Measurements from ENCODE around the gene TBC1D22A. TPM values are rescaled to one million over a fixed set of nuclear protein-coding genes. Genes with fewer than 3 reads are reported as not detected.

The TBC1D22A gene
- total and polyA plus RNA-seq, 8 donors: 12.0 to 17.6 (median 15.3) TPM

GRCh38 chr22:47197773-47198500 lies 435.5 kb downstream of the TBC1D22A start:
- no peaks in the 10 kb centered on the region for H3K27me3 ChIP-seq
- H3K9me3 ChIP-seq: no peaks in the 10 kb centered on the region
- ATAC-seq (no peak), DNase-seq (no peak), FAIRE-seq (no peak)
- no peaks in the 10 kb centered on the region for H3K36me3 ChIP-seq
- H3K4me1 ChIP-seq: peaks cover 0 to 8% (median 3%) of the 10 kb centered on the region in 3 donors
- intact Hi-C loops (cut with DNase I): no loop called here
- TF ChIP-seq, protein P1, sequence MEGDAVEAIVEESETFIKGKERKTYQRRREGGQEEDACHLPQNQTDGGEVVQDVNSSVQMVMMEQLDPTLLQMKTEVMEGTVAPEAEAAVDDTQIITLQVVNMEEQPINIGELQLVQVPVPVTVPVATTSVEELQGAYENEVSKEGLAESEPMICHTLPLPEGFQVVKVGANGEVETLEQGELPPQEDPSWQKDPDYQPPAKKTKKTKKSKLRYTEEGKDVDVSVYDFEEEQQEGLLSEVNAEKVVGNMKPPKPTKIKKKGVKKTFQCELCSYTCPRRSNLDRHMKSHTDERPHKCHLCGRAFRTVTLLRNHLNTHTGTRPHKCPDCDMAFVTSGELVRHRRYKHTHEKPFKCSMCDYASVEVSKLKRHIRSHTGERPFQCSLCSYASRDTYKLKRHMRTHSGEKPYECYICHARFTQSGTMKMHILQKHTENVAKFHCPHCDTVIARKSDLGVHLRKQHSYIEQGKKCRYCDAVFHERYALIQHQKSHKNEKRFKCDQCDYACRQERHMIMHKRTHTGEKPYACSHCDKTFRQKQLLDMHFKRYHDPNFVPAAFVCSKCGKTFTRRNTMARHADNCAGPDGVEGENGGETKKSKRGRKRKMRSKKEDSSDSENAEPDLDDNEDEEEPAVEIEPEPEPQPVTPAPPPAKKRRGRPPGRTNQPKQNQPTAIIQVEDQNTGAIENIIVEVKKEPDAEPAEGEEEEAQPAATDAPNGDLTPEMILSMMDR (IDR thresholded peaks at IDR 0.05): no peak
- WGBS, 2 donors: 86% methylated on average over 25 of the region's 25 CpGs
- H3K4me3 ChIP-seq: no peak overlapping the region
- no peak overlapping the region for H3K27ac ChIP-seq

GRCh38 chr22:47198801-47199251 lies 436.4 kb downstream of the TBC1D22A start:
- WGBS, 2 donors: 89 to 90% methylated on average over 19 of the region's 19 CpGs
- H3K9me3 ChIP-seq: no peaks in the 10 kb centered on the region
- no peak overlapping the region for H3K4me3 ChIP-seq
- intact Hi-C loops (cut with DNase I): no loop called here
- no peaks in the 10 kb centered on the region for H3K36me3 ChIP-seq
- TF ChIP-seq, protein P1 (IDR thresholded peaks at IDR 0.05): no peak
- H3K4me1 ChIP-seq: peaks cover 0 to 8% (median 3%) of the 10 kb centered on the region in 3 donors
- FAIRE-seq (no peak), DNase-seq (no peak), ATAC-seq (no peak)
- H3K27me3 ChIP-seq: no peaks in the 10 kb centered on the region
- H3K27ac ChIP-seq: no peak overlapping the region

- ATAC-seq (no peak), FAIRE-seq (no peak), DNase-seq (peak in 1 of 6 donors; percentile 55)
- H3K4me3 ChIP-seq: no peak overlapping the region
- intact Hi-C loops (cut with DNase I): no loop called here
- no peaks in the 10 kb centered on the region for H3K9me3 ChIP-seq
- WGBS, 2 donors: 79 to 82% methylated on average over 33 of the region's 33 CpGs
- H3K27me3 ChIP-seq: no peaks in the 10 kb centered on the region
- H3K36me3 ChIP-seq: no peaks in the 10 kb centered on the region
- no peak overlapping the region for H3K27ac ChIP-seq
- peaks cover 0 to 8% (median 3%) of the 10 kb centered on the region in 3 donors for H3K4me1 ChIP-seq
- TF ChIP-seq, protein P1 (IDR thresholded peaks at IDR 0.05): no peak
Observed at GRCh38 chr22:47199261-47199978, 437.0 kb downstream of the TBC1D22A start.

DNA sequence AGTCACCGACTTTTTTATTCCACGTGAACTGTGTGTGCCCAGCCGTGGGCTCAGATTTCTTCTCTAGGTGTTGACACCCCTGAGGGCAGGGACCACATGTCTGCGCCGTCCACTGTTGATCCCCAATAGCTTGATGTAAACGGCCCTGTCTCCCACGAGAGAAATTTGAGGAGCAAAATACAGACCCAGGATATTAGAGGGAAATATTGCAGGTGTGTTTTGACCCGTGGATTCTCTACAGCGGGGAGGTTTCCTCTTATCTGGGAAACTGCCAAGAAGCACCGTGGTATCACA lies 437.5 kb downstream of the TBC1D22A start:
- no peak overlapping the region for H3K27ac ChIP-seq
- no peaks in the 10 kb centered on the region for H3K9me3 ChIP-seq
- ATAC-seq: peak in 1 of 4 donors; percentile 7
- intact Hi-C loops (cut with DNase I): no loop called here
- no peaks in the 10 kb centered on the region for H3K27me3 ChIP-seq
- no peak overlapping the region for H3K4me3 ChIP-seq
- FAIRE-seq: no peak
- TF ChIP-seq, protein P1 (IDR thresholded peaks at IDR 0.05): no peak
- peaks cover 0 to 8% (median 3%) of the 10 kb centered on the region in 3 donors for H3K4me1 ChIP-seq
- 21 to 39% methylated on average over 10 of the region's 10 CpGs for WGBS, 2 donors
- no peaks in the 10 kb centered on the region for H3K36me3 ChIP-seq
- no peak for DNase-seq
